Measurements from ENCODE around the gene C1QB. TPM values are rescaled to one million over a fixed set of nuclear protein-coding genes. Genes with fewer than 3 reads are reported as not detected.

Gene C1QB
- total and polyA plus RNA-seq, 2 donors (not counting 1 experiment from before 2014, with no cell fraction given) = 0.16 TPM; not detected in 1

DNA sequence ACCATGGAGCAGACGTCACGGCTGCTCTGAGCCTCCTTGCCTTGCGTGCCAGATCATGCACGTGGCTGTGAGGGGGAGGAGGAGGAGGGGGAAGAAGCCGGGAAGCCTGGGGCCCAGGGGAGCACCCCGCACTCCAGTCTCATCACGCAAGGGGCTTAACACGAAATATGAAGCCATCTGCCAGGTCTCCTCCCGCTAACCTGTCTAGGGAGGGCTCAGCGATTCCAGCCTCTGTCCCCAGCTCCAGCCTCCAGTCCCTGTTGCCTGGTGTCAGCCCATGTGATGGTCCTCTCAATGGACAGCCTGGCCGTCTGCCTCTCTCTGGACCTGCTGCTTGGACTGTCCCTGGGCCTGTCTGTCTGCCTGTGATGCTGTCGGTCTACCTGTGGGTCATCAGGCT is 39.1 kb upstream of the C1QB start:
- CTCF ChIA-PET = no interaction called here
- intact Hi-C loops (cut with micrococcal nuclease) = no loop called here
- TF ChIP-seq EZH2 (IDR thresholded peaks at IDR 0.05; ENCODE audit: borderline replicate concordance, insufficient read depth, low read depth, low read length, poor library complexity, severe bottlenecking) = no peak
- TF ChIP-seq, protein P1, sequence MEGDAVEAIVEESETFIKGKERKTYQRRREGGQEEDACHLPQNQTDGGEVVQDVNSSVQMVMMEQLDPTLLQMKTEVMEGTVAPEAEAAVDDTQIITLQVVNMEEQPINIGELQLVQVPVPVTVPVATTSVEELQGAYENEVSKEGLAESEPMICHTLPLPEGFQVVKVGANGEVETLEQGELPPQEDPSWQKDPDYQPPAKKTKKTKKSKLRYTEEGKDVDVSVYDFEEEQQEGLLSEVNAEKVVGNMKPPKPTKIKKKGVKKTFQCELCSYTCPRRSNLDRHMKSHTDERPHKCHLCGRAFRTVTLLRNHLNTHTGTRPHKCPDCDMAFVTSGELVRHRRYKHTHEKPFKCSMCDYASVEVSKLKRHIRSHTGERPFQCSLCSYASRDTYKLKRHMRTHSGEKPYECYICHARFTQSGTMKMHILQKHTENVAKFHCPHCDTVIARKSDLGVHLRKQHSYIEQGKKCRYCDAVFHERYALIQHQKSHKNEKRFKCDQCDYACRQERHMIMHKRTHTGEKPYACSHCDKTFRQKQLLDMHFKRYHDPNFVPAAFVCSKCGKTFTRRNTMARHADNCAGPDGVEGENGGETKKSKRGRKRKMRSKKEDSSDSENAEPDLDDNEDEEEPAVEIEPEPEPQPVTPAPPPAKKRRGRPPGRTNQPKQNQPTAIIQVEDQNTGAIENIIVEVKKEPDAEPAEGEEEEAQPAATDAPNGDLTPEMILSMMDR (IDR thresholded peaks at IDR 0.05) = no peak
- Mint-ChIP-seq H3K27me3 (peaks cover 47% of the 10 kb centered on the region), H3K9me3 (ENCODE audit: insufficient read depth) (no peaks in the 10 kb centered on the region), H3K4me3 (no peak overlapping the region), H3K4me1 (no peaks in the 10 kb centered on the region), H3K27ac (no peak overlapping the region)
- H3K9ac ChIP-seq (ENCODE audit: low read length) = no peak overlapping the region
- DNase-seq (no peak), ATAC-seq (ENCODE audit: low read depth) (no peak)
- POLR2A ChIA-PET = no interaction called here
- H3K4me3 ChIP-seq (ENCODE audit: control extremely low read depth in 1 of 5, extremely low read depth in 1 of 5, insufficient read depth in 1 of 5, low read depth in 2 of 5, low read length in 4 of 5) = no peak overlapping the region
- peaks cover 0 to 10% (median 0%) of the 10 kb centered on the region in 4 experiments for H3K27me3 ChIP-seq (replicated peaks in 1 of 4; ENCODE audit: control extremely low read depth in 1 of 4, control insufficient read depth in 3 of 4, insufficient read depth in 4 of 4, low read length in 3 of 4)
- no peaks in the 10 kb centered on the region for H3K4me1 ChIP-seq (ENCODE audit: control insufficient read depth in 2 of 2, insufficient read depth in 2 of 2, low read length in 2 of 2)
- no peak overlapping the region for H3K27ac ChIP-seq (ENCODE audit: low read length in 2 of 2)
- 61% methylated on average over 12 of the region's 12 CpGs for WGBS (ENCODE audit: insufficient coverage)
- no peak overlapping the region for H3K4me2 ChIP-seq (replicated peaks; ENCODE audit: low read depth, low read length, poor library complexity, severe bottlenecking)
- no peaks in the 10 kb centered on the region for H3K36me3 ChIP-seq (replicated peaks in 1 of 2; ENCODE audit: control extremely low read depth in 1 of 2, control insufficient read depth in 1 of 2, extremely low read depth in 1 of 2, insufficient read depth in 2 of 2, low read length in 1 of 2)
- peaks cover 0 to 5% (median 0%) of the 10 kb centered on the region in 3 donors for H3K9me3 ChIP-seq (ENCODE audit: control extremely low read depth in 1 of 3, control insufficient read depth in 2 of 3, insufficient read depth in 1 of 3, low read length in 2 of 3)
- H4K20me1 ChIP-seq (ENCODE audit: control insufficient read depth, insufficient read depth, low read length, poor library complexity, severe bottlenecking) = no peaks in the 10 kb centered on the region
- H2AFZ ChIP-seq (ENCODE audit: insufficient read depth, low read depth, low read length, poor library complexity, severe bottlenecking) = no peak overlapping the region
- H3K79me2 ChIP-seq (ENCODE audit: control insufficient read depth, insufficient read depth, low read length) = no peaks in the 10 kb centered on the region

DNA sequence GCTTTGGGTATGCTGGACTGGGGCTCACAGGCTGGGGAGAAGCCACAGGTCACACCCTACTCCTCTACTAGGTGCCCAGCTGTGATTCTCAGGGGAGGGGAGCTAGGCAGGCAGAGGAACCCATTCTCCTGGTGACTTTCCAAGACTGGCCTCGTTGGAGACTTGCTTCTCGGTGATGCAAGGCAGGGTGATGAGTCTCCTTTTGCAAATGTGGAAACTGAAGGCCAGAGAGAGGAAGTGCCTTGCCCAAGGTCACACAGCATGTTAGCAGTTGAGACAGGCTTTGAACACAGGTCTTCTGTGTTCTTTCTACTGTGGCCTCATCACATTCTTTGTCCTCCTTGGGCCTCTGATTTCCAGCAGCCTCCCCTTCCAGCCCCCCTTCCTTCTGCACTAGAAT is 37.1 kb upstream of the C1QB start:
- H3K27ac Mint-ChIP-seq = no peak overlapping the region
- Histone ChIP-seq H2AFZ (ENCODE audit: insufficient read depth, low read depth, low read length, poor library complexity, severe bottlenecking) (no peak overlapping the region), H3K79me2 (ENCODE audit: control insufficient read depth, insufficient read depth, low read length) (no peaks in the 10 kb centered on the region), H3K9ac (ENCODE audit: low read length) (no peak overlapping the region), H3K4me2 (replicated peaks; ENCODE audit: low read depth, low read length, poor library complexity, severe bottlenecking) (no peak overlapping the region), H3K4me3 (ENCODE audit: control extremely low read depth in 1 of 5, extremely low read depth in 1 of 5, insufficient read depth in 1 of 5, low read depth in 2 of 5, low read length in 4 of 5) (no peak overlapping the region), H3K4me1 (ENCODE audit: control insufficient read depth in 2 of 2, insufficient read depth in 2 of 2, low read length in 2 of 2) (no peaks in the 10 kb centered on the region), H3K36me3 (replicated peaks in 1 of 2; ENCODE audit: control extremely low read depth in 1 of 2, control insufficient read depth in 1 of 2, extremely low read depth in 1 of 2, insufficient read depth in 2 of 2, low read length in 1 of 2) (no peaks in the 10 kb centered on the region), H3K9me3 (ENCODE audit: control extremely low read depth in 1 of 3, control insufficient read depth in 2 of 3, insufficient read depth in 1 of 3, low read length in 2 of 3) (peaks cover 0 to 5% (median 0%) of the 10 kb centered on the region in 3 donors), H3K27me3 (replicated peaks in 1 of 4; ENCODE audit: control extremely low read depth in 1 of 4, control insufficient read depth in 3 of 4, insufficient read depth in 4 of 4, low read length in 3 of 4) (peaks cover 0 to 10% (median 0%) of the 10 kb centered on the region in 4 experiments), H3K27ac (ENCODE audit: low read length in 2 of 2) (no peak overlapping the region), H4K20me1 (ENCODE audit: control insufficient read depth, insufficient read depth, low read length, poor library complexity, severe bottlenecking) (no peaks in the 10 kb centered on the region)
- intact Hi-C loops (cut with micrococcal nuclease) = no loop called here
- TF ChIP-seq, protein P1 (IDR thresholded peaks at IDR 0.05) = no peak
- no peak for TF ChIP-seq EZH2 (IDR thresholded peaks at IDR 0.05; ENCODE audit: borderline replicate concordance, insufficient read depth, low read depth, low read length, poor library complexity, severe bottlenecking)
- CTCF ChIA-PET = no interaction called here
- H3K4me3 Mint-ChIP-seq = no peak overlapping the region
- no peaks in the 10 kb centered on the region for H3K4me1 Mint-ChIP-seq
- ATAC-seq (ENCODE audit: low read depth) (no peak), DNase-seq (no peak)
- POLR2A ChIA-PET = no interaction called here
- H3K9me3 Mint-ChIP-seq (ENCODE audit: insufficient read depth) = no peaks in the 10 kb centered on the region
- H3K27me3 Mint-ChIP-seq = peaks cover 43% of the 10 kb centered on the region
- WGBS (ENCODE audit: insufficient coverage) = 77% methylated on average over 2 of the region's 2 CpGs

Data from B cell (primary cell).